LNCAP (cell line): Measurements from ENCODE around the gene LEF1.

Experiments
- CTCF ChIP-seq: fragments of 450-650 bp; IDR thresholded peaks from 2 replicates; pipeline ENCODE4 v1.5.1; 2017; ENCODE audit warnings: mild to moderate bottlenecking

LEF1 gene

GRCh38 chr4:108107729-108108382 is 60.9 kb downstream of the LEF1 start:
- no peak for TF ChIP-seq CTCF

- TF ChIP-seq CTCF: no peak
Measured at GRCh38 chr4:108107101-108107500, 61.6 kb downstream of the LEF1 start.

GRCh38 chr4:108106186-108106585 is 62.5 kb downstream of the LEF1 start:
- TF ChIP-seq CTCF: no peak

- TF ChIP-seq CTCF: no peak
Measured at GRCh38 chr4:108103099-108103862, 65.5 kb downstream of the LEF1 start.

DNA sequence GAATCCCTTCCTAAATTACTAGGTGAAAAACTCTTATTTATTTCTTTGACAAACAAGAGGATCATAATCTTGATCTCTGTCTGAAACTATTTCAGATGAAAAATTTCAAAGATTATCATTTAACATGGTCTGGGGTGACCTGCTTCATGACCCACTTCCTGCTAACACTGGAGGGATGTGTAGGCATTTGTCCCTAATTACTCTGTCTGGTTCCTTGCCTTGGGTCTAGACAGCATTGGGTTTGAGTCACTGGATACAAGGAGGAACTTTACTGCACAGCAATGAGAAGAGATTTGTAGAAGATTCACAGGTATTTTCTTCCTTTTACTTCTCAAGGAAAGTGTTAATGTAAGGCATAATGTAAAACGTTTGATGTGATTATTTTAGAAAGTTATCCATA is 67.9 kb downstream of the LEF1 start:
- TF ChIP-seq CTCF: no peak

GRCh38 chr4:108099838-108100237 is 68.9 kb downstream of the LEF1 start:
- TF ChIP-seq CTCF: no peak

- no peak for TF ChIP-seq CTCF
Measured at GRCh38 chr4:108097990-108098553, 70.7 kb downstream of the LEF1 start.
